Sigmoid colon (tissue), 7 donors: ENCODE results near the gene COA1. TPM values are rescaled to one million over a fixed set of nuclear protein-coding genes. Genes with fewer than 3 reads are reported as not detected.
"Not testable (repeated sequence)": the region's sequence is repeated elsewhere in the genome, so short reads cannot be mapped to it uniquely, and the experiment has no call there.

ENCODE experiments used
- DNase-seq: peaks from one replicate; pipeline ENCODE4 v3.0.0-alpha.2; 2019
- H3K27ac ChIP-seq, 4 donors: fragments of 200-600 bp; sonication (generic); one replicate each; pipeline ENCODE4 v1.5.1; 2016 to 2019; ENCODE audit warnings: mild to moderate bottlenecking in 1 of 4
- H3K27me3 ChIP-seq, 3 donors: fragments of 200-600 bp; sonication (generic); one replicate each; pipeline ENCODE4 v1.5.1; 2019; ENCODE audit warnings: mild to moderate bottlenecking in 1 of 3
- H3K36me3 ChIP-seq, 4 donors: fragments of 200-600 bp; sonication (generic); one replicate each; pipeline ENCODE4 v1.5.1; 2016 to 2019
- H3K4me1 ChIP-seq, 4 donors: fragments of 200-600 bp; sonication (generic); one replicate each; pipeline ENCODE4 v1.5.1; 2017 to 2019
- H3K4me3 ChIP-seq, 4 donors: fragments of 200-600 bp; sonication (generic); one replicate each; pipeline ENCODE4 v1.5.1; 2017 to 2019; ENCODE audit warnings: mild to moderate bottlenecking in 2 of 4, moderate library complexity in 1 of 4
- H3K9me3 ChIP-seq, 4 donors: fragments of 200-600 bp in 3 of 4; sonication (generic) in 3 of 4; one replicate each; pipeline versions ENCODE4 v1.5.1 to v1.6.1; 2013 to 2019
- CTCF ChIP-seq, 4 experiments: fragments of 450-650 bp in 3 of 4; fragments of 200-600 bp in 1 of 4; IDR thresholded peaks; one replicate each; pipeline ENCODE4 v1.5.1; 2016 to 2019; ENCODE audit warnings: antibody characterized with exemption in 4 of 4, mild to moderate bottlenecking in 3 of 4, moderate library complexity in 2 of 4
- EP300 ChIP-seq, 4 donors: sonication (generic); formaldehyde crosslinking; IDR thresholded peaks; one replicate each; pipeline ENCODE4 v1.6.1; 2017; ENCODE audit warnings: antibody characterized with exemption in 4 of 4
- POLR2A ChIP-seq, 2 donors: fragments of 450-650 bp; IDR thresholded peaks; one replicate each; pipeline ENCODE4 v1.6.1; 2016; ENCODE audit warnings: antibody characterized with exemption in 2 of 2, mild to moderate bottlenecking in 2 of 2, moderate library complexity in 2 of 2
- POLR2AphosphoS5 ChIP-seq, 4 donors: sonication (generic); formaldehyde crosslinking; IDR thresholded peaks; one replicate each; pipeline ENCODE4 v1.6.1; 2017; ENCODE audit warnings: antibody characterized with exemption in 4 of 4
- WGBS, 2 donors: extraction: QIAGEN DNeasy Blood & Tissue Kit; methylation state at CpG; one replicate each; pipeline ENCODE4 v1.1.7; 2013; 5-methylcytosine and 5-hydroxymethylcytosine counted together
- intact Hi-C: fragments of 100-400 bp; cut with DNase I; formaldehyde crosslinking; loops from one replicate; pipeline ENCODE4 v1.15.1; 2023
- polyA plus RNA-seq, 3 donors: library from polyadenylated mRNA; stranded (reverse); fragments of 200-250 nt; gene quantifications; one replicate each; pipeline ENCODE4 v1.2.3, GENCODE V29; 2013
- total RNA-seq, 4 donors: library from RNA; depleted of rRNA; stranded (reverse); fragments of >200 nt; gene quantifications; one replicate each; pipeline ENCODE4 v1.1.0, GENCODE V29; 2016
- donor health status: healthy with polysubstance abuse.
- donor health status: Bipolar disorder and iron deficiency.
- donor health status: healthy.

Gene COA1
- total and polyA plus RNA-seq, 7 donors = 31.2 to 61.2 (median 42.6) TPM

- no peak for TF ChIP-seq POLR2A (IDR thresholded peaks at IDR 0.05)
- H3K27me3 ChIP-seq = no peaks in the 10 kb centered on the region
- intact Hi-C loops = no loop called here
Measured at GRCh38 chr7:43677864-43678263, 51.5 kb downstream of the COA1 start.

GRCh38 chr7:43674559-43675436 is 54.5 kb downstream of the COA1 start:
- no peaks in the 10 kb centered on the region for H3K9me3 ChIP-seq
- intact Hi-C loops = no loop called here
- peak overlapping the region in 1 of 4 donors; percentile 16 for H3K27ac ChIP-seq
- H3K27me3 ChIP-seq = no peaks in the 10 kb centered on the region
- TF ChIP-seq POLR2A (IDR thresholded peaks at IDR 0.05) (no peak), POLR2AphosphoS5 (IDR thresholded peaks at IDR 0.05) (peak in 2 of 4 donors; percentile 7 to 39)
- no peak for DNase-seq
- no peaks in the 10 kb centered on the region for H3K36me3 ChIP-seq
- no peak overlapping the region for H3K4me3 ChIP-seq
- H3K4me1 ChIP-seq = peaks cover 0 to 25% (median 22%) of the 10 kb centered on the region in 4 donors
- 43 to 54% methylated on average over 4 of the region's 4 CpGs for WGBS, 2 donors

More at GRCh38 chr7:43677864-43678263, 51.5 kb downstream of the COA1 start:
- Histone ChIP-seq H3K4me1 (peaks cover 0 to 27% (median 17%) of the 10 kb centered on the region in 4 donors), H3K9me3 (no peaks in the 10 kb centered on the region), H3K27ac (no peak overlapping the region), H3K36me3 (no peaks in the 10 kb centered on the region), H3K4me3 (no peak overlapping the region)
- no peak for DNase-seq

GRCh38 chr7:43673243-43673976 is 55.9 kb downstream of the COA1 start:
- Histone ChIP-seq H3K27ac (peak overlapping the region in 1 of 4 donors; percentile 16), H3K4me1 (peaks cover 0 to 19% (median 16%) of the 10 kb centered on the region in 4 donors)
- H3K4me3 ChIP-seq, H3K36me3 ChIP-seq, H3K9me3 ChIP-seq, intact Hi-C loops, H3K27me3 ChIP-seq, DNase-seq: not testable (repeated sequence)
- 86 to 92% methylated on average over 5 of the region's 5 CpGs for WGBS, 2 donors

- Histone ChIP-seq H3K27me3 (no peaks in the 10 kb centered on the region), H3K9me3 (no peaks in the 10 kb centered on the region), H3K36me3 (no peaks in the 10 kb centered on the region), H3K4me3 (no peak overlapping the region), H3K27ac (peak overlapping the region in 1 of 4 donors; percentile 25), H3K4me1 (peaks cover 0 to 26% (median 21%) of the 10 kb centered on the region in 4 donors)
- intact Hi-C loops = no loop called here
- TF ChIP-seq POLR2AphosphoS5 (IDR thresholded peaks at IDR 0.05) = no peak
- no peak for TF ChIP-seq EP300 (IDR thresholded peaks at IDR 0.05)
- no peak for TF ChIP-seq POLR2A (IDR thresholded peaks at IDR 0.05)
- TF ChIP-seq CTCF (IDR thresholded peaks at IDR 0.05) = no peak
- DNase-seq = no peak
- WGBS, 2 donors = 84 to 89% methylated on average over 4 of the region's 4 CpGs
Measured at GRCh38 chr7:43671521-43671920, 57.8 kb downstream of the COA1 start.

- no peak overlapping the region for H3K27ac ChIP-seq
- H3K4me3 ChIP-seq = no peak overlapping the region
- H3K4me1 ChIP-seq = peaks cover 0 to 38% (median 24%) of the 10 kb centered on the region in 4 donors
- no peaks in the 10 kb centered on the region for H3K27me3 ChIP-seq
- no peaks in the 10 kb centered on the region for H3K36me3 ChIP-seq
- no peaks in the 10 kb centered on the region for H3K9me3 ChIP-seq
- intact Hi-C loops = no loop called here
- TF ChIP-seq EP300 (IDR thresholded peaks at IDR 0.05) (no peak), POLR2A (IDR thresholded peaks at IDR 0.05) (no peak), POLR2AphosphoS5 (IDR thresholded peaks at IDR 0.05) (no peak), CTCF (IDR thresholded peaks at IDR 0.05) (no peak)
- WGBS, 2 donors = 68 to 91% methylated on average over 15 of the region's 15 CpGs
- no peak for DNase-seq
Measured at GRCh38 chr7:43669286-43670081, 59.8 kb downstream of the COA1 start.
